ENCODE data around the gene CDIPT. TPM values are rescaled to one million over a fixed set of nuclear protein-coding genes. Genes with fewer than 3 reads are reported as not detected.

CDIPT gene
- total and polyA plus RNA-seq, 2 of the 13 experiments (the other 11 are each of a cell fraction or from before 2014, with no cell fraction given), result 54.9 to 97.5 TPM

DNA sequence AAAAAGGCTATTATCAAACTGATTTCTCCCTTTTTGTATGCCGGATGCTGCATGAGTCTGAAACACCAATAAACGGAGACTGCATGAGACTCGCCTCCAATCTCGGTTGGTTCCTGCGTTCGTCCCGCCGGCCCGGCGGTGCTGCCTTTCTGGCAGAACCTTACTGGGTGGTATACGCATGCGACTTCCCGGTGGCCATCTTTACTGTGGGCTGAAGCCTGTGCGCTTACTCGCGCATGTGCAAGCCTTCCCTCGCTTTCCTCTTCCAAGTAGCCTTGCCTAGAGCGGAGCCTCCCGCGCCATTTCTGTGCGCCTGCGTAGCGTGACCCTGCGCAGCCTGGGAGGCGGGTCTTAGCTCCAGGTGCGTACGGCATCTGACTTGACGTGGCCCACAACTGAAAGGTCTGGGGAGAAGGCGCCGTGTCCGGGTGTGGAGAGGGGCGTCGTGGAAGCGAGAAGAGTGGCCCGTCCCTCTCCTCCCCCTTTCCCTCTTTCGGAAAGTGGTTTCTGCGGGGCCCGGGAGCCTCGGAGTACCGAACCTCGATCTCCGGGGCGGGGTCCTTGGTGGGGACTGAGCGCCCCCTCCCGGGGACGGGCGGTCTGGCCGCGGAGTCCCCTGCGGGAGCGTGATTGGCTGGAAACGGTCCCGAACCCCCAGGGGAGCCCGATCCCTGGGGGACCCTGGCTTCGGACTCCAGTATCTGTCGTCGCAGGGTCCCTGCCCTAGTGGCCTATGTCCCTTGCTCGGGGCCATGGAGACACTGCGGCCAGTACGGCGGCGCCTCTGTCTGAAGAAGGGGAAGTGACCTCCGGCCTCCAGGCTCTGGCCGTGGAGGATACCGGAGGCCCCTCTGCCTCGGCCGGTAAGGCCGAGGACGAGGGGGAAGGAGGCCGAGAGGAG lies 47.0 kb downstream of the CDIPT start, which contains the start of gene PAGR1 (continued):
- TF ChIP-seq RARA (CRISPR knock-in tag; IDR thresholded peaks at IDR 0.05) (no peak; the same call in 1 of the 2 replicates), SETDB1 (CRISPR knock-in tag; IDR thresholded peaks at IDR 0.05; ENCODE audit: borderline replicate concordance) (no peak), ZC3H4 (CRISPR knock-in tag; IDR thresholded peaks at IDR 0.05; ENCODE audit: borderline replicate concordance) (peak; percentile 47; the same call in 1 of the 2 replicates), ZNF253 (CRISPR knock-in tag; IDR thresholded peaks at IDR 0.05; ENCODE audit: borderline replicate concordance) (peak; percentile 49; the same call in 1 of the 2 replicates), KAT2B (IDR thresholded peaks at IDR 0.05; ENCODE audit: borderline replicate concordance, low read depth, low read length) (no peak), HNRNPLL (IDR thresholded peaks at IDR 0.05; ENCODE audit: low read depth, low read length, poor library complexity, severe bottlenecking) (peak; percentile 100), ZNF101 (CRISPR knock-in tag; IDR thresholded peaks at IDR 0.05; ENCODE audit: borderline replicate concordance, low read depth) (peak; percentile 59; the same call in 1 of the 2 replicates), SALL2 (CRISPR knock-in tag; IDR thresholded peaks at IDR 0.05) (no peak; the same call in none of the 2 replicates)
- TF ChIP-seq, protein P1, sequence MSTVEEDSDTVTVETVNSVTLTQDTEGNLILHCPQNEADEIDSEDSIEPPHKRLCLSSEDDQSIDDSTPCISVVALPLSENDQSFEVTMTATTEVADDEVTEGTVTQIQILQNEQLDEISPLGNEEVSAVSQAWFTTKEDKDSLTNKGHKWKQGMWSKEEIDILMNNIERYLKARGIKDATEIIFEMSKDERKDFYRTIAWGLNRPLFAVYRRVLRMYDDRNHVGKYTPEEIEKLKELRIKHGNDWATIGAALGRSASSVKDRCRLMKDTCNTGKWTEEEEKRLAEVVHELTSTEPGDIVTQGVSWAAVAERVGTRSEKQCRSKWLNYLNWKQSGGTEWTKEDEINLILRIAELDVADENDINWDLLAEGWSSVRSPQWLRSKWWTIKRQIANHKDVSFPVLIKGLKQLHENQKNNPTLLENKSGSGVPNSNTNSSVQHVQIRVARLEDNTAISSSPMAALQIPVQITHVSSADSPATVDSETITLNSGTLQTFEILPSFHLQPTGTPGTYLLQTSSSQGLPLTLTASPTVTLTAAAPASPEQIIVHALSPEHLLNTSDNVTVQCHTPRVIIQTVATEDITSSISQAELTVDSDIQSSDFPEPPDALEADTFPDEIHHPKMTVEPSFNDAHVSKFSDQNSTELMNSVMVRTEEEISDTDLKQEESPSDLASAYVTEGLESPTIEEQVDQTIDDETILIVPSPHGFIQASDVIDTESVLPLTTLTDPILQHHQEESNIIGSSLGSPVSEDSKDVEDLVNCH (CRISPR knock-in tag; IDR thresholded peaks at IDR 0.05), result peak; percentile 37
- TF ChIP-seq, protein P2, sequence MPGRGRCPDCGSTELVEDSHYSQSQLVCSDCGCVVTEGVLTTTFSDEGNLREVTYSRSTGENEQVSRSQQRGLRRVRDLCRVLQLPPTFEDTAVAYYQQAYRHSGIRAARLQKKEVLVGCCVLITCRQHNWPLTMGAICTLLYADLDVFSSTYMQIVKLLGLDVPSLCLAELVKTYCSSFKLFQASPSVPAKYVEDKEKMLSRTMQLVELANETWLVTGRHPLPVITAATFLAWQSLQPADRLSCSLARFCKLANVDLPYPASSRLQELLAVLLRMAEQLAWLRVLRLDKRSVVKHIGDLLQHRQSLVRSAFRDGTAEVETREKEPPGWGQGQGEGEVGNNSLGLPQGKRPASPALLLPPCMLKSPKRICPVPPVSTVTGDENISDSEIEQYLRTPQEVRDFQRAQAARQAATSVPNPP (CRISPR knock-in tag; IDR thresholded peaks at IDR 0.05), result no peak; the same call in 1 of the 2 replicates
- TF ChIP-seq, protein P3, sequence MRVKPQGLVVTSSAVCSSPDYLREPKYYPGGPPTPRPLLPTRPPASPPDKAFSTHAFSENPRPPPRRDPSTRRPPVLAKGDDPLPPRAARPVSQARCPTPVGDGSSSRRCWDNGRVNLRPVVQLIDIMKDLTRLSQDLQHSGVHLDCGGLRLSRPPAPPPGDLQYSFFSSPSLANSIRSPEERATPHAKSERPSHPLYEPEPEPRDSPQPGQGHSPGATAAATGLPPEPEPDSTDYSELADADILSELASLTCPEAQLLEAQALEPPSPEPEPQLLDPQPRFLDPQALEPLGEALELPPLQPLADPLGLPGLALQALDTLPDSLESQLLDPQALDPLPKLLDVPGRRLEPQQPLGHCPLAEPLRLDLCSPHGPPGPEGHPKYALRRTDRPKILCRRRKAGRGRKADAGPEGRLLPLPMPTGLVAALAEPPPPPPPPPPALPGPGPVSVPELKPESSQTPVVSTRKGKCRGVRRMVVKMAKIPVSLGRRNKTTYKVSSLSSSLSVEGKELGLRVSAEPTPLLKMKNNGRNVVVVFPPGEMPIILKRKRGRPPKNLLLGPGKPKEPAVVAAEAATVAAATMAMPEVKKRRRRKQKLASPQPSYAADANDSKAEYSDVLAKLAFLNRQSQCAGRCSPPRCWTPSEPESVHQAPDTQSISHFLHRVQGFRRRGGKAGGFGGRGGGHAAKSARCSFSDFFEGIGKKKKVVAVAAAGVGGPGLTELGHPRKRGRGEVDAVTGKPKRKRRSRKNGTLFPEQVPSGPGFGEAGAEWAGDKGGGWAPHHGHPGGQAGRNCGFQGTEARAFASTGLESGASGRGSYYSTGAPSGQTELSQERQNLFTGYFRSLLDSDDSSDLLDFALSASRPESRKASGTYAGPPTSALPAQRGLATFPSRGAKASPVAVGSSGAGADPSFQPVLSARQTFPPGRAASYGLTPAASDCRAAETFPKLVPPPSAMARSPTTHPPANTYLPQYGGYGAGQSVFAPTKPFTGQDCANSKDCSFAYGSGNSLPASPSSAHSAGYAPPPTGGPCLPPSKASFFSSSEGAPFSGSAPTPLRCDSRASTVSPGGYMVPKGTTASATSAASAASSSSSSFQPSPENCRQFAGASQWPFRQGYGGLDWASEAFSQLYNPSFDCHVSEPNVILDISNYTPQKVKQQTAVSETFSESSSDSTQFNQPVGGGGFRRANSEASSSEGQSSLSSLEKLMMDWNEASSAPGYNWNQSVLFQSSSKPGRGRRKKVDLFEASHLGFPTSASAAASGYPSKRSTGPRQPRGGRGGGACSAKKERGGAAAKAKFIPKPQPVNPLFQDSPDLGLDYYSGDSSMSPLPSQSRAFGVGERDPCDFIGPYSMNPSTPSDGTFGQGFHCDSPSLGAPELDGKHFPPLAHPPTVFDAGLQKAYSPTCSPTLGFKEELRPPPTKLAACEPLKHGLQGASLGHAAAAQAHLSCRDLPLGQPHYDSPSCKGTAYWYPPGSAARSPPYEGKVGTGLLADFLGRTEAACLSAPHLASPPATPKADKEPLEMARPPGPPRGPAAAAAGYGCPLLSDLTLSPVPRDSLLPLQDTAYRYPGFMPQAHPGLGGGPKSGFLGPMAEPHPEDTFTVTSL (CRISPR knock-in tag; IDR thresholded peaks at IDR 0.05; ENCODE audit: borderline replicate concordance), result no peak
- TF ChIP-seq, protein P4, sequence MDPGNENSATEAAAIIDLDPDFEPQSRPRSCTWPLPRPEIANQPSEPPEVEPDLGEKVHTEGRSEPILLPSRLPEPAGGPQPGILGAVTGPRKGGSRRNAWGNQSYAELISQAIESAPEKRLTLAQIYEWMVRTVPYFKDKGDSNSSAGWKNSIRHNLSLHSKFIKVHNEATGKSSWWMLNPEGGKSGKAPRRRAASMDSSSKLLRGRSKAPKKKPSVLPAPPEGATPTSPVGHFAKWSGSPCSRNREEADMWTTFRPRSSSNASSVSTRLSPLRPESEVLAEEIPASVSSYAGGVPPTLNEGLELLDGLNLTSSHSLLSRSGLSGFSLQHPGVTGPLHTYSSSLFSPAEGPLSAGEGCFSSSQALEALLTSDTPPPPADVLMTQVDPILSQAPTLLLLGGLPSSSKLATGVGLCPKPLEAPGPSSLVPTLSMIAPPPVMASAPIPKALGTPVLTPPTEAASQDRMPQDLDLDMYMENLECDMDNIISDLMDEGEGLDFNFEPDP (CRISPR knock-in tag; conservative IDR thresholded peaks at IDR 0.05), result no peak
- TF ChIP-seq, protein P5, sequence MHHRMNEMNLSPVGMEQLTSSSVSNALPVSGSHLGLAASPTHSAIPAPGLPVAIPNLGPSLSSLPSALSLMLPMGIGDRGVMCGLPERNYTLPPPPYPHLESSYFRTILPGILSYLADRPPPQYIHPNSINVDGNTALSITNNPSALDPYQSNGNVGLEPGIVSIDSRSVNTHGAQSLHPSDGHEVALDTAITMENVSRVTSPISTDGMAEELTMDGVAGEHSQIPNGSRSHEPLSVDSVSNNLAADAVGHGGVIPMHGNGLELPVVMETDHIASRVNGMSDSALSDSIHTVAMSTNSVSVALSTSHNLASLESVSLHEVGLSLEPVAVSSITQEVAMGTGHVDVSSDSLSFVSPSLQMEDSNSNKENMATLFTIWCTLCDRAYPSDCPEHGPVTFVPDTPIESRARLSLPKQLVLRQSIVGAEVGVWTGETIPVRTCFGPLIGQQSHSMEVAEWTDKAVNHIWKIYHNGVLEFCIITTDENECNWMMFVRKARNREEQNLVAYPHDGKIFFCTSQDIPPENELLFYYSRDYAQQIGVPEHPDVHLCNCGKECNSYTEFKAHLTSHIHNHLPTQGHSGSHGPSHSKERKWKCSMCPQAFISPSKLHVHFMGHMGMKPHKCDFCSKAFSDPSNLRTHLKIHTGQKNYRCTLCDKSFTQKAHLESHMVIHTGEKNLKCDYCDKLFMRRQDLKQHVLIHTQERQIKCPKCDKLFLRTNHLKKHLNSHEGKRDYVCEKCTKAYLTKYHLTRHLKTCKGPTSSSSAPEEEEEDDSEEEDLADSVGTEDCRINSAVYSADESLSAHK (CRISPR knock-in tag; IDR thresholded peaks at IDR 0.05; ENCODE audit: borderline replicate concordance), result peak; percentile 85; the same call in 1 of the 2 replicates
